RWPE1 (cell line): ENCODE measurements around the gene DEFB131B.
A peak's percentile ranks its signal among the peaks of the same experiment; 100 is the strongest.

Experiments used
- CTCF ChIA-PET: fragments of 350-600 bp; sonication (Branson Sonifier 250); formaldehyde crosslinking; extraction: SDS; loops from one replicate; lab custom pipeline; 2021; lab: Yijun Ruan, JAX
- POLR2A ChIA-PET: fragments of 400-600 bp; formaldehyde crosslinking; extraction: SDS; loops from one replicate; lab custom pipeline; 2020; ENCODE audit warnings: antibody characterized with exemption; ENCODE audit not compliant: low non-redundant PET; lab: Yijun Ruan, JAX
- DNase-seq: peaks from one replicate; pipeline ENCODE4 v3.0.0; 2012; ENCODE audit warnings: low spot score
- H3K27ac ChIP-seq: fragments of 450-650 bp; 2 replicates; pipeline ENCODE4 v1.5.1; 2017
- TF ChIP-seq, protein P1 (sequence below): fragments of 450-650 bp; conservative IDR thresholded peaks from 2 replicates; pipeline ENCODE4 v1.5.1; 2017; ENCODE audit warnings: low read depth, mild to moderate bottlenecking

DEFB131B gene

DNA sequence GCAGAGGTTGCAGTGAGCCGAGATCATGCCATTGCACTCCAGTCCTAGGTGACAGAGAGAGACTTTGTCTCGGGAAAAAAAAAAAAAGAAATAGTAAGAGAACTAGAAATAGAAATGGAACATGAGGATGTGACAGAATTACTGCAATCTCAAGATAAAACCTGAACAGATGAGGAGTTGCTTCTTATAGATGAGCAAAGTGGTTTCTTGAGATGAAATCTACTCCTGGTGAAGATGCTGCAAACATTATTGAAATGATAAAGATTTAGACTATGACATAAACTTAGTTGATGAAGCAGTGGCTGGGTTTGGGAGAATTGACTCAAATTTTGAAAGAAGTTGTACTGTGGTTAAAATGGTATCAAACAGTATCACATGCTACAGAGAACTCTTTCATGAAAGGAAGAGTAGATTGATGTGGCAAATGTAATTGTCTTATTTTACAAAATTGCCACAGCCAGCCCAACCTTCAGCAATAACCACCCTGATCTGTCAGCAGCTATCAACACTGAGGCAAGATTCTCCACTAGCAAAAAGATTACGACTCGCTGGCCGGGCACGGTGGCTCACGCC, 36.5 kb downstream of the DEFB131B start:
- no peak for DNase-seq
- no peak overlapping the region for H3K27ac ChIP-seq
- ChIA-PET POLR2A (no interaction called here), CTCF (no interaction called here)
- TF ChIP-seq, protein P1, sequence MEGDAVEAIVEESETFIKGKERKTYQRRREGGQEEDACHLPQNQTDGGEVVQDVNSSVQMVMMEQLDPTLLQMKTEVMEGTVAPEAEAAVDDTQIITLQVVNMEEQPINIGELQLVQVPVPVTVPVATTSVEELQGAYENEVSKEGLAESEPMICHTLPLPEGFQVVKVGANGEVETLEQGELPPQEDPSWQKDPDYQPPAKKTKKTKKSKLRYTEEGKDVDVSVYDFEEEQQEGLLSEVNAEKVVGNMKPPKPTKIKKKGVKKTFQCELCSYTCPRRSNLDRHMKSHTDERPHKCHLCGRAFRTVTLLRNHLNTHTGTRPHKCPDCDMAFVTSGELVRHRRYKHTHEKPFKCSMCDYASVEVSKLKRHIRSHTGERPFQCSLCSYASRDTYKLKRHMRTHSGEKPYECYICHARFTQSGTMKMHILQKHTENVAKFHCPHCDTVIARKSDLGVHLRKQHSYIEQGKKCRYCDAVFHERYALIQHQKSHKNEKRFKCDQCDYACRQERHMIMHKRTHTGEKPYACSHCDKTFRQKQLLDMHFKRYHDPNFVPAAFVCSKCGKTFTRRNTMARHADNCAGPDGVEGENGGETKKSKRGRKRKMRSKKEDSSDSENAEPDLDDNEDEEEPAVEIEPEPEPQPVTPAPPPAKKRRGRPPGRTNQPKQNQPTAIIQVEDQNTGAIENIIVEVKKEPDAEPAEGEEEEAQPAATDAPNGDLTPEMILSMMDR, result no peak

DNA sequence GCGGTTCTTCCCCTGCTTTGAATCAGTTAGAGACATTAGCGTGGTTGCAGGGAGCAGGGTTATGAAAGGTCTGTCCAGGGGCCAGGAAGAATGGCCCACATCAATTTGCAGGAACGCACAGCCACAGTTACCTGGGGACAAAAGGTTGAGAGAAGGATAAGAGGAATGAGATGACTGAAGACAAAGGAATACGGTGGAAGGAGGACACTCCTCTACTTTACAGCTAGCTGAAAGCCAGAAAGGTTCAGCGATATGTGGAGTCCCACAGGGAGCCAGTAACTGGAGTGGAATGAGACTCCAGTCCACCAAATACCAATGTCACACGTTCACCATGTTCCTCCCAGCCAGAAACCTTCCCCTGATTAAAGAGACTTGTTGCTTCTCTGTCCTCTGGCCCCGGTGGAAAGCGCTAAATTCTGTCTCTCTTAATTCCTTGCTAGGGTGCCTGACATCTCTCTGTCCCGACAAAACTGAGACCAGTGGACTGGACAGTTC, 39.4 kb downstream of the DEFB131B start:
- no peak overlapping the region for H3K27ac ChIP-seq
- ChIA-PET CTCF (no interaction called here), POLR2A (no interaction called here)
- TF ChIP-seq, protein P1, result no peak
- no peak for DNase-seq

DNA sequence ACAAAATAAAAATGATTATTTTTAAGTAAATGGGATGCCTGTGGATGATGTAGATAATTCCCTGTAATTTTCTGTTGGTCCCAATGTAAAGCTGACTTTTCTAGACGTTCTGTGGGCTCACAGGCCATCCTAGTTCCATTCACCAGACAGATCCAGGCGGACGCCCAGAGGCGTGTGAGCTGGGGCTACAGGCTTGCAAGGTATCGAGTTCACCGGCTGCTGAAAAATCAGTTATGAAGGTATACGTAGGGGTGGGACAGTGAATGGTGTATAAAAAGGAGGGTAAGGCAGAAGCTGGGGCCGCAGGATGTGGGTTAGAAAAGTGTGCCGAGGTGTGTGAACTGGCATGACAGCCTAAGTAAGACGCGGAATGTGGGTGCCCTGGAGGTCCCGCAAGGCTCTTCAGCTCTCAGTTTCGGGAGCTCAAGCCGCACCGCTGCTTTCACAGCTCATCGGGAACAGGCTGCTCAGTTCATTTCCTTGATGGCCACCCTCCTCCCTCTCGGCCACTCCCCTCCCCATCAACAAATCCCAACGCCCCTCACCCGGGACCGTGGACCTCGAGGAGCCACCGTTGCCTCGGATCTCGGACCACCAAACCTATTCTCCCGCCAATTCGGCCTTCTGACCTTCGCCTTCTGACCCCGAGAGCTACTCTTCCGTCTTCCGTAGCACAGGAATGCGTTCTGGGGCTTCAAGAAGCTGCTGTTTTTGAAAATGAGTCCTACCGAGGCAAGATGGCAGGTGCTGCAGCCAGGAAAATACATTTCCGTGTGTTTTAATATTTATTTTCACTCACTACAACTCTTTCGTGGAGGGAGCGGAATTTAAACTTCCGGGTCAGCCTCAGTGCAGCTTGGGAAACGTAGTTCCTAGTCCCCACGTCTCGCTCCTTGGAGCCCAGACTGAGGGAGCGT, 49.8 kb downstream of the DEFB131B start, which contains the start of gene XNDC1N:
Gene XNDC1N, minus strand, starts transcription at position 775 of the 917 bp plus-strand sequence. CDS start 5,241 bp downstream, outside the sequence.
- ChIA-PET POLR2A (no interaction called here), CTCF (interaction anchor here (0.6 to 0.7 kb wide), 2 partner anchors 48 to 262 kb away, joined by 4 read pairs; no protein-coding TSS in a partner anchor)
- TF ChIP-seq, protein P1, result no peak
- peak within 1 kb of the TSS; percentile 93 for H3K27ac ChIP-seq
- peak; percentile 91 for DNase-seq

DNA sequence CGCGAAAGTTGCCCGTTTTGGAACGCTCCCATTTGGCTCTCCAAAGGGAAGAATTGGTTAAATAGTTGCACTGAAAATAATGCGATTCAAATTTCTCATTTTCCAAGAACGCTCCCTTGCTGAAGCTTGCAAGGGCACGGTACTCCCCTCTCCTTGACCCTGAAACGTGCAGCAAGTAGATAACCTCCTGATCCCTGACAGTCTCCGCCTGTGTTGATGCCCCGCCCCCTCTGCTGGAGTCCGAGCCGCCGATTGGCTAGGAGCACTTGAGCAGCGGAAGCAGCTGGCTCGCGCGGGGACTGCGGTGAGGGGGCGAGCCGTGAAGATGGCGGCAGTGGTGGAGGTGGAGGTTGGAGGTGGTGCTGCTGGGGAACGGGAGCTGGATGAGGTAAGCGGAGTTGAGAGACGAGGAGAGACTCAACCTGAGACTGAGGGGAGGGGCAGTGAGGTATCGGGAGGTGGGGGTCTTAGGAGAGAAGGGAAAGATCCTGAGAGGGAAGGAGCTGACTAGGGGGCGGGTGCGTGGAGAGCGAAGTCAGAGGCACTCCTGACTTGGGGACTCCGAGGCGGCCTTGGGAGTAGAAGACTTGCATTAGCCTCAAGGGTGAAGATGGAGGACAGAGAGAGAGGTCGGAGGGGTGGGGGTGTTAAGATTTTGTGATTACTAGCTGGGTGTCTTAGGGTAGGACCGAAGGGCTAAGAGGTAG, 50.6 kb downstream of the DEFB131B start, which contains the start of gene RNF121:
Gene RNF121, plus strand, starts transcription at position 310 of the 707 bp plus-strand sequence. Its CDS starts 16 bp downstream, at position 326.
- DNase-seq, result peak; percentile 99
- H3K27ac ChIP-seq, result peak within 1 kb of the TSS; percentile 93
- POLR2A ChIA-PET, result no interaction called here
- CTCF ChIA-PET, result interaction anchor here (0.6 kb wide), 1 partner anchor 261 kb away, joined by 4 read pairs; no protein-coding TSS in a partner anchor
- TF ChIP-seq, protein P1, result no peak

DNA sequence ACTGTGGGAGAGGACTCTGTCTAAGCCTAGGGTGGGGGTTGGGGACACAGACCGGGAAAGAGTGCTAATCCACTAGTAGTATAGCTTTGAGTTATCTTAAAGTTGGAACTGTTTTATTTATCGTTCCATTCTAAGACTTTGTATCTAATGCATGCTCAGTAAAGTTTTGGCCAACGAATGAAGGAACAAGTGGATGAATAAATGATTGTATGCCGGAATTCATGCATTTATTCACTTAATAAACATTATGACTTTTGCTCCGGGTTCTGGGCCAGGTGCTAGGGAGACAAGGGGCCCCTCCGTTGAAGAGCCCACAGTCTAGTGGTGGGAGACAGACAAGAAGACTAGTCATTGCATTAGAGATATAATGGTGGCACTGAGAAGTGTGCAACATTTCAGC, 51.2 kb downstream of the DEFB131B start:
- ChIA-PET CTCF (no interaction called here), POLR2A (no interaction called here)
- H3K27ac ChIP-seq, result no peak overlapping the region
- TF ChIP-seq, protein P1, result no peak
- no peak for DNase-seq
